Measurements from ENCODE around the gene MUC4.
A peak's percentile ranks its signal among the peaks of the same experiment; 100 is the strongest.
"Not testable (repeated sequence)": the region's sequence is repeated elsewhere in the genome, so short reads cannot be mapped to it uniquely, and the experiment has no call there.

Gene MUC4

DNA sequence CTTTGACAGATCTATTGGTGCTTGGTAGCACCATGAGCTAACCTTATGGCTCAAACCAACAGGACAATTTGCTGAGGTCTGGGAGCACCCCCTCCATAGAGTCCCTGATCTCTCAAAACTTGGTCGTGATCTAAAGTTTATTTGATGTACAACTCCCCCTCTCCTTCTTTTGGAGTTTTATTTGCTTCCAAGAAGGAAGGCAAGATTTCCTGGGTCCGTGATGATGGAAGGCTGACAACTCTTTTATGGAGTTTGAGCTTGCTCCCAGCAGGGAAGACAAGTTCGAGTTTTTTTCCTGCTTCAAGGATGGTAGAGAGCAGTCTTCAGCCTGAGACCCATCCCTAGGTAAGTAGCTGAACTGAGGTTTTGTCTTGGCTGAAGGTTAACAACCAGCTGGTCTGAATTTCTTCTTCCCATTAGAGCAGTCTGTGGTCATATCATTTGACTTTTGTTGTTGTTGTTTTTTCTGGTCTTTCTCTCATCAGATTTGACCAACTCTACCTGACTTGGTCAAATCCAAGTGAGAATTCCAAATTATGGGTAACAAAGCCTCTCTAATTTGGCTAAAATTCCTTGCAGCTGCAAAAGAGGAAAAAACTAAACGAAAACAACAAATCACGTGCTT, 93.8 kb downstream of the MUC4 start:
- no peak for DNase-seq (ENCODE audit: low spot score)

DNA sequence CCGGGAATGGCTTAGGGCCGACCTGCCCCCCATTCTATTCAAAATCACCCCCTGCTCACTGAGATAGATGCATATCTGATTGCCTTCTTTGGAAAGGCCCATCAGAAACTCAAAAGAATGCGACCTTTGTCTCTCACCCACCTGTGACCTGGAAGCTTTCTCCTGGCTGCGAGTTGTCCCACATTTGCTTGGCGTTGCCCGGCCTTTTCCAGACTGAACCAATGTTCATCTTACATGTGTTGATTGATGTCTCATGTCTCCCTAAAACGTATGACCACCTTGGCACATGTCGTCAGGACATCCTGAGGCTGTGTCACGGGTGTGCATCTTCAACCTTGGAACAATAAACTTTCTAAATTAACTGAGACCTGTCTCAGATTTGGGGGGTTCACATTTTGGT, 94.3 kb downstream of the MUC4 start:
- no peak for DNase-seq (ENCODE audit: low spot score)

DNA sequence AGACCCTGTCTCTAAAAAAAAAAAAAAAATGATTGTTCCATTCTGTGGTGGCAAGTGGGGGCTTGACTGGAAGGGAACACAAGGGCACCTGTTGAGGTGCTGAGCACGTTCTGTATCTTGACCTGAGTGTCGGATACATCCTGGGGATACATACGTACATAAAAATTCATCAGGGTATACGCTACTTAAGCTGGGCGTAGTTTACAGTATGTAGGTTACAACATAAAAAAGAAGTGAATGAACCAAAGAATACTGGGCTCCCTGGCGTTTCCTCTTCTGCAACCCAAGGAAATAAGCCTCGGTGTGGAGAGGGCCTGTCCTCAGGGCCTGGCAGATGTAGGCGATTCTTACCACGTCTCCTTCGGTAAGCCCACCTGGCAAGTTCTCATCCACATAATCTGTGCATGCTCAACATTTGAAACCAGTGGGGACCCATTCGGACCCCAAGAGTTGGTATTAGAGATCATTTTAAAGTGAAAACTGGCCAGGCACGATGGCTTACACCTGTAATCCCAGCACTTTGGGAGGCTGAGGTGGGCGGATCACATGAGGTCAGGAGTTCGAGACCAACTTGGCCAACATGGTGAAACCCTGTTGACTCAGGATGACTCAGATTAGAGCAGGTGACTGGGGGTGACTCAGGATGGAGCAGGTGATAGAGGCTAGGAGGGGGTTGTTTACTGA, 96.0 kb downstream of the MUC4 start:
- DNase-seq (ENCODE audit: low spot score), result peak; percentile 43

DNA sequence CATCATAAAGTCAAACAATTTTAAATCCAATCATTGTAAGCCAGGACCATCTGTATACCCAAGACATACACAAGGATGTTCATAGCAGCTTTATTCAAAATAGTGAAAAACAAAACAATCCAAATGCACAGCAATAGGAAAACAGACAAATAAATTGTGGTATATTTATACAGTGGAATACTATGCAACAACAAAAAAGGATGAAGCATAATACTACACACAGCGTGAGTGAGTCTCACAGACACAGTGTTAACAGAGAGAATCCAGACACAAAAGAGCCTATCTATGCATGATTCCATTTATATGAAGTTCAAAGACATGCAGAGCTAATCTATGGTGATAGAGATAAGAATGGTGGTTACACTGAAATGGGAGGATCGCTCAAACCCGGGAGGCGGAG, 96.6 kb downstream of the MUC4 start:
- no peak for DNase-seq (ENCODE audit: low spot score)

DNA sequence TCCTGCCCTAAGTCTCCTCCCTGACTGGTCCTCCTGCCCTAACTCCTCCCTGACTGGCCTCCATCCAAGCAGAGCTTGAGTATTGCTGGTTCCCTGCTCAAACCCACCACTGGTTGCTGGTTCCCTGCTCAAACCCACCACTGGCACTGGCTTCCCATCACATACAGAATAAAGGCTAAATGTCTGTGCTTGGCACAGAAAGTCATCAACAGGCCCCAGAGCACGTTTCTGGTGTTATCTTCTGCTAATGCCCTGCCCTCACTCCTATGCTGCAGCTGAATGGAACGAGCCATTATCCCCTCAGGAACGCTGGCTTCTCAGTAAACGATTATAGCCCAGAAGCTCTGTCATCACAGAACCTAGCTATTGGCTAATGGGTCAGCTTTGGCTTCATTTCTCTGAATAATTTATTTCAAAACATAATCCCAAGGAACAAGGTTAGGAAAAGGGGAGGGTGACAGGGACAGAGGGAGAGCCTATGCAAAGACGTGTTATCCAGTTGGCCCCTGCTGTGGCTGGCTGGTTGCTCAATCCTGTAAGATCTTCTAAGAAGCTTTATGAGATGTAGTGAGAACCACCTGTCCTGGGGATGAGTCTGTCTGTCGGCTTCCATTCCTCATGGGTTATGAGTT, 97.2 kb downstream of the MUC4 start:
- DNase-seq (ENCODE audit: low spot score), result no peak

DNA sequence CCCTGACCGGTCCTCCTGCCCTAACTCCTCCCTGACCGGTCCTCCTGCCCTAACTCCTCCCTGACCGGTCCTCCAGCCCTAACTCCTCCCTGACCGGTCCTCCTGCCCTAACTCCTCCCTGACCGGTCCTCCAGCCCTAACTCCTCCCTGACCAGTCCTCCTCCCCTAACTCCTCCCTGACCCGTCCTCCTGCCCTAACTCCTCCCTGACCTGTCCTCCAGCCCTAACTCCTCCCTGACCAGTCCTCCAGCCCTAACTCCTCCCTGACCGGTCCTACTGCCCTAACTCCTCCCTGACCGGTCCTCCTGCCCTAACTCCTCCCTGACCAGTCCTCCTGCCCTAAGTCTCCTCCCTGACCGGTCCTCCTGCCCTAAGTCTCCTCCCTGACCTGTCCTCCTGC, 98.6 kb downstream of the MUC4 start:
- DNase-seq (ENCODE audit: low spot score), result not testable (repeated sequence)

DNA sequence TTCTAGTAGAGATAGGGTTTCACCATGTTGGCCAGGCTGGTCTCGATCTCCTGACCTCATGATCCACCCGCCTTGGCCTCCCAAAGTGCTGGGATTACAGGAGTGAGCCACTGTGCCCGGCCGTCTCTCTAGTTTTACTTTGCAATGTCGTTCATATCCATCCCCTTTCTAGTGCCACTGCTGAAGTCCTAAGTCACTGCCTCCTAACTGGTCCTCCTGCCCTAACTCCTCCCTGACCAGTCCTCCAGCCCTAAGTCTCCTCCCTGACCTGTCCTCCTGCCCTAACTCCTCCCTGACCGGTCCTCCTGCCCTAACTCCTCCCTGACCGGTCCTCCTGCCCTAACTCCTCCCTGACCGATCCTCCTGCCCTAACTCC, 99.2 kb downstream of the MUC4 start:
- not testable (repeated sequence) for DNase-seq (ENCODE audit: low spot score)

DNA sequence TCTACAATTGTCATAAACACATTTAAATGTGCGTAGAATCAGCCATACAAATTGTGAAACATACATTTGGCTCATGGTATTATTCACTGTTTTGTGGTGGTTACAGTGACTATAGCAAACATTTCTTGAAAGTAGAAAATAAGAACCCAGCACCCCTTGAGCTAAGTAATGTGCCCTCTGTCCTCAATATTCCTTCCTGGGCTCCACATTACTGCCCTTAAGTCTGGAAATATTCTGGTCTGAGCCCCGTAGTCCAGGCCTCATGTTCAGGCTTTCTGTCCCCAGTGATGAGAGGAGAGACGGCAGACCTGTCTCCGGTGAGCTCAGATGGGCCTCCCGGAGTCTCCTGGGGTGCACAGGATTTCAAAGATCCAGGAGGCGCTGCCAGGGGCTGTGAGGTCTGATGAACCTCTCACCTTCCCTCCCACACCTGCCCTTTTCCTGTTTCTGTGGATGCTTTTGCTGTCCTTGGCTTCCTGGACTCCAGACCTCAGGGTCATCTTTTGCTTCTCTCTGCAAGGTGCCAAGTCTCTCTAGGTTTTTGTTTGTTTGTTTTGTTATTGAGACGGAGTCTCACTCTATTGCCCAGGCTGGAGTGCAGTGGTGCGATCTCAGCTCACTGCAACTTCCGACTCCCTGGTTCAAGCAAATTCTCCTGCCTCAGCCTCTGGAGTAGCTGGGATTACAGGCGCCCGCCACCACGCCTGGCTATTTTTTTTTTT, 99.8 kb downstream of the MUC4 start:
- no peak for DNase-seq (ENCODE audit: low spot score)

DNA sequence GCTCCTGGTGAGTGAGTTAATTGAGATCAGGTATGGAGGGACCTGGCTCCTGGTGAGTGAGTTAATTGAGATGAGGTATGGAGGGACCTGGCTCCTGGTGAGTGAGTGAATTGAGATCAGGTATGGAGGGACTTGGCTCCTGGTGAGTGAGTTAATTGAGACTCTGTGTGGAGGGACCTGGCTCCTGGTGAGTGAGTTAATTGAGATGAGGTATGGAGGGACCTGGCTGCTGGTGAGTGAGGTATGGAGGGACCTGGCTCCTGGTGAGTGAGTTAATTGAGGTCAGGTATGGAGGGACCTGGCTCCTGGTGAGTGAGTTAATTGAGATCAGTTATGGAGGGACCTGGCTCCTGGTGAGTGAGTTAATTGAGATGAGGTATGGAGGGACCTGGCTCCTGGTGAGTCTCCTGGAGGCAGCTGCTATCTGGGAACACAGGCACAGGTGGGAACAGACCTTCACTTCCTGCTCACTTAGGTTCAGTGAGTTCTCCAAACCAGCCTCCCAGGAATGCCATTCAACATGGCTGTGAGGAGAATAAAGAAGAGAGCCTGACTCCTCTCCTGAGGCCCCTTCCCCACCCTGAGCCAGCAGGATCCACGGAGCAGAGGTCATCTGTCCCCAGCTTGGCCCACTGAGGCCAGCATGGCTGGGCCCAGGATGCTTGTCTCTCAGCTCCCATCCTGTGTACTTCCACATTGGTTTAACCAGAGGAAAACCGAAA, 100.5 kb downstream of the MUC4 start:
- DNase-seq (ENCODE audit: low spot score), result not testable (repeated sequence)

DNA sequence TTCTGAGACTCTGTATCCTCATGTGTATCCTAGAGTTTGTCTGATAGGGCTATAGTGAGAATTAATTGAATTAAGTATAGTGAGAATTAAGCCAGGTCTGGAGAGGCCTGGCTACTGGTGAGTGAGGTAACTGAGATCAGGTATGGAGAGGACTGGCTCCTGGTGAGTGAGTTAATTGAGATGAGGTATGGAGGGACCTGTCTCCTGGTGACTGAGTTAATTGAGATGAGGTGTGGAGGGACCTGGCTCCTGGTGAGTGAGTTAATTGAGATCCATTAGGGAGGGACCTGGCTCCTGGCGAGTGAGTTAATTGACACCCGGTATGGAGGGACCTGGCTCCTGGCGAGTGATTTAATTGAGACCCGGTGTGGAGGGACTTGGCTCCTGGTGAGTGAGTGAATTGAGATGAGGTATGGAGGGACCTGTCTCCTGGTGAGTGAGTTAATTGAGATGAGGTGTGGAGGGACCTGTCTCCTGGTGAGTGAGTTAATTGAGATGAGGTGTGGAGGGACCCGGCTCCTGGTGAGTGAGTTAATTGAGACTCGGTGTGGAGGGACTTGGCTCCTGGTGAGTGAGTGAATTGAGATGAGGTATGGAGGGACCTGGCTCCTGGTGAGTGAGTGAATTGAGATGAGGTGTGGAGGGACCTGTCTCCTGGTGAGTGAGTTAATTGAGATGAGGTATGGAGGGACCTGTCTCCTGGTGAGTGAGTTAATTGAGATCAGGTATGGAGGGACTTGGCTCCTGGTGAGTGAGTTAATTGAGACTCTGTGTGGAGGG, 101.4 kb downstream of the MUC4 start:
- not testable (repeated sequence) for DNase-seq (ENCODE audit: low spot score)

DNA sequence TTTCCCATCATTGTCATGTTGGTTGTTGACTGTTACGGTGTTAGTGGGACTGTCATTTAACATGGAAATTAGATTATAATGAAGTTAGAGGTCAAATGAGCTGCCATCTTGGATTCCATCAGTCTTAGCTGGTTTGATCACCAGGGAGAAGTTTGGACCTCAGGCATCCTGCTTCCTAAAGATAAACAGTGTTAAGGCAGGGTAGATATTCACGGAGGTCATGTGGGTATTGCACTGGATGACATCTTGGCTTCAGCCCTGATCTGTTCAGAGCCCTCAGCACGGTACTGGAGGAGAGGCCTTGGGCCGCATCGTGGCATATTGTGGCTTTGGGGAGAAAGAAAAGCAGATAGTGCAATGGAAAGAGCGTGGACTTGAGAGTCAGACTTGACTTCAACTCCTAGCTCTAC, 102.0 kb downstream of the MUC4 start:
- no peak for DNase-seq (ENCODE audit: low spot score)

DNA sequence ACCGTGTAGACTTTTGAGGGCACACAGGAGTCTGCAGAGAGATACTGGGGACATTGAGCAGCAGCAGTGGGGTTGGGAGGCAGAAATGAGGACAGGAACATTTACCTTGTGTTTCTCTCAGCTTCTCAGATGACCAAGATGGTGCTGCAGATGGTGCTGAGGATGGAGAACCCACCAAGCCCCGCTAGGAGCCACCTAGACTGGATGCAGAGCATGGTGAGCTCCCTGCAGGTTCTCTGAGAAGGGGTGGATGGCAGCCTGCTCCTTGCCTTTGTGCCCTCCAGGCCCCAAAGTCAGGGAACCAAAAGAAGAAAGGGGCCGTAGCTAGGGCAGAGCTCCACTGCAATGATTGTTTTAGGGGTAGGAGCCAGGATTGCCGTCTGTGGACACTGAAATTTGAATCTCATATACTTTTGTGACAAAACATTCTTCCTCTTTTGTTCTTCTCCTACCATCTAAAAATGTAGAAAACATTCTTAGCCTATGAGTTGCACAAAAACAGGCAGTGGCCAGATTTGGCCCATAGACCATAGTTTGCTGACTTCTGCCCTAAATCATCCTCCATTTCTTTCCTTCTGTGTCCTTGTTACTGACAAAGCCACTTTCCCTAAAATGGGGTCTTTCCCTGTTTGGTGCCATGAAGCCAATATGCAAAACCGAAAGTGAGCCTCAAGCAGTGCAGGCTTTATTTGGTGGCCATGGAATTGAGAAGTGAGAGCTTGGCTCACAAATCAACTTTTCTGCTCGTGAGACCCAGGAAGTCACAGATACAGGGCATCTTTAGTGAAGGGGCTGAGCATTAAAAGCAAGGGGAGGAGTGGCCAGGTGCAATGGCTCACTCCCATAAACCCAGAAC, 102.9 kb downstream of the MUC4 start:
- DNase-seq (ENCODE audit: low spot score), result no peak

DNA sequence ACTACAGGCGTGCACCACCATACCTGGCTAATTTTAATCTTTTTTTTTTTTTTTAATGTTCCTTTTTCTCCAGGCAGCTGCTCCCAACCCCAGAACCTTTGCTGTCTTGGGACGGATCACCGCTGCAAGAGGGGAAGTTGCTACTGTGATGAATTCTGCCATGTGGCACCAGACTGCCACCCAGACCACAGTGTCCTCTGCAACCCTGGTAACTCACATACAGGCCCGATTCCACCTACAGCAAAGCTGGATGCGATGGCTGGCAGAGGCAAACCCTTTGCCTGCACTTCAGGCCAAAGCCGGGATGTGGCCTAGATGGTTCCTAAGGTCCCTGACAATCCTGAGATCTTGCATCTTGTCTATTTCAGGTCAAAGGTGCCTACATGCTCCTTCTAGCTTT, 103.7 kb downstream of the MUC4 start:
- no peak for DNase-seq (ENCODE audit: low spot score)

DNA sequence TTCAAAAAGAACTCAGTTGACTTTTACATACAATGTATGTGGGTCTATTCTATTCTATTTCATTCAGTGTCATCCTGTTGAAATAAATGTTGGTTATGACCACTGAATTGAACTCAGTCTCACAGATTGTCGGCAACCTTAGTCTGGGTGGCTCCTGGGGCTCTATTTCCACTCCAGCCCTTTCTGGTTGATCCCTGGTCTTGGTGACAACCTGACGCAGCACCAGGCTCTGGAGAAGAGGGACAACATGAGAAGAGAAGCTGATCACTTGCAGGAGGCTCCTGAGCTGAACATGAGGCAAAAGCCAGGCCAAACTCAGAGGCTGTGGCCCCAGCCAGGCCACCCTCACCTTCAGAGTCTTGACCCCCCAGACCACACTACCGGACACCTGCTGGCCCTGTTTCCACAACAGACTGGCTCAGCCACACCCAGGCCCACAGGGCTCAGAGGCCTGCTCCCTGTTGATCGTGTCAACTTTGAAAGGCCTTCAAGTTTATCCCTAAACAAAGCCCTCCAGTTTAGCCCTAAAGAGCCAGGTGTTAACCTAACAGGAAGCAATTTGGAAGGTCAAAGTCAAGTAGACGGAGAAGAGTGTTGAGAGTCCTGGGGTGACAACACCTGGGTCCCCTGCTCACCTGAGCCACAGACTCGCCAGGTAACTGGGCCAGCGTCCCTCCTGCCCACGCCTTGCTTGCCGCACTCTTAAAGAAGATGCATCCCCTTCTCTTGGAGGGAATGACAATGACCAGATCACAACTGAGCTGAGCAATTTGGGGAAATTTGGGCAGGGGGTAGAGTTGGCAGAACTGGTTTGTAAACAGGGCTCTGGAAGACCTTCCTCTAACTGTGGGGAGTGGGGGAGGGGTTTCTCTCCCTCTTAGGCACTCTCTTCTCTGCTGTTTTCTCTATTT, 106.4 kb downstream of the MUC4 start:
- no peak for DNase-seq (ENCODE audit: low spot score)

DNA sequence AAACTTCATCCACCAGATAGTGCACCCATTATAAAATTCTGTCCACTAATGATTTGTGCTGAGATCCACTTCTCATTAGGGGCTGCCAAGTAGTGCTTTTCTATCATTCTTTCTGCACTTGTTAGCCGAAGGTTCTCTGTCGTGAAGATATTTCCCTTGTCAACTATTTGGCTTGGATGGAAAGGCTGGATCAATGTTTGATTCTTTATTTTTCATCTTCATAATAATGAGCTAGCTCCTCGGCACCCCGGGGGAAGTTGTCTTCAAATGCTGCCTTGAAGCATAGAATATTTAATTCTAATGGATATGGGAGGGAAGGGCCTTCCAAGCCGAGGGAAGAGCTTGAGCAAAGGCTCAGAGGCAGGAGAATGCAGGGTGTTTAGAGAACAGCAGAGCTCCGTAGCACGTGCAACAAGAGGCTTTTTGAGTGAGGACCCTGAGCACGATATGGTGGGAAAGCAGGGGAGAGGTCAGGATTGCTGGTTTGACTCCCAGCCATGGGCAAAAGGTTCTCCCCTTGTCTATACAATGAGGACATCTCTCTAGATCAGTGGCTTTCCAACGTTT, 107.2 kb downstream of the MUC4 start:
- no peak for DNase-seq (ENCODE audit: low spot score)

DNA sequence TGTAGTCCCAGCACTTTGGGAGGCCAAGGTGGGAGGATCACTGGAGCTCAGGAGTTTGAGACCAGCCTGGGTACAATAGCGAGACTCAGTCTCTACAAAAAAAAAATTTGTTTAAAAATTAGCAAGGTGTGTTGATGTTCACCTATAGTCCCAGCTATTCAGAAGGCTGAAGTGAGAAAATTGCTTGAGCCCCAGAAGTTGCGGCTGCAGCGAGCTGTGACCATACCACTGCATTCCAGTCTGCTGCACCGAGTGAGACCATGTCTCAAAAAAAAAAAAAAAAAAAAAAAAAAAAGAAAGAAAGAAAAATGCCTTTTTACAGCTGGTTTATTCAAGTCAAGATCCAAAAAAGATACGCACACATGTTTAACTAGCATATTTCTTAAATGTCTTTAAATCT, 108.0 kb downstream of the MUC4 start:
- no peak for DNase-seq (ENCODE audit: low spot score)

DNA sequence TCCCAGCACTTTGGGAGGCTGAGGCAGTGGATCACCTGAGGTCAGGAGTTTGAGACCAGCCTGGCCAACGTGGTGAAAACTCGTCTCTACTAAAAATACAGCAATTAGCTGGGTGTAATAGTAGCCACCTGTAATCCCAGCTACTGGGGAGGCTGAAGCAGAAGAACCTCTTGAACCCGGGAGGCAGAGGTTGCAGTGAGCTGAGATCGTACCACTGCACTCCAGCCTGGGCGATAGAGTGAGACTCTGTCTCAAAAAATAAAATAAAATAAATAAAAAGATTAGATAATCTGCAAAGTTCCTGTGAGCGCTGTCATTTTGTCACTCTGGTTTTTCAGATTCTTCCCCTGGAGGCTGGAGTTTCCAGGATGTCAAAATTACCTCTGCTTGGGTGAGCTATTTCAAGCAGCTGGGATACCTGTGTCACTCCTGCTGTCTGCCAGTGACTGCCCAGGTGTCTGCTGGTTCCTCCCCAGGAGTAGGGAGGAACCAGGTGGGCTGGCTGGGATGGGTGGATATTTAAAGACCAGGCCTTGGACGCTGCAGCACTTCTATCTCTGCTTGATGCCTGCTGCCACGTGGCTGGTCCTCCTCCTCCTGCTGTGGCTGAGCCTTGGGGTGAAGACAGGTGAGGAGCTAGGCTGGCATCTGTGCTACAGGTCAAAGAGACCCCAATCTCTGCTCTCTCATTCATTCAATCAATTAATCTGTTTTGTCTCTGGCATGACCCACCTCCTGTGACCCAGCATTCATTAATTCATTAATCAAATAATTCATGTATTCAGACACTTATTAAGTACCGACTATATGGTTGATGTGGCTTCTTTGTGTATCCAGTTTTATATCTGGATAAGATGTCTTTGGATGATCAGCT, 110.5 kb downstream of the MUC4 start:
- DNase-seq (ENCODE audit: low spot score), result no peak

DNA sequence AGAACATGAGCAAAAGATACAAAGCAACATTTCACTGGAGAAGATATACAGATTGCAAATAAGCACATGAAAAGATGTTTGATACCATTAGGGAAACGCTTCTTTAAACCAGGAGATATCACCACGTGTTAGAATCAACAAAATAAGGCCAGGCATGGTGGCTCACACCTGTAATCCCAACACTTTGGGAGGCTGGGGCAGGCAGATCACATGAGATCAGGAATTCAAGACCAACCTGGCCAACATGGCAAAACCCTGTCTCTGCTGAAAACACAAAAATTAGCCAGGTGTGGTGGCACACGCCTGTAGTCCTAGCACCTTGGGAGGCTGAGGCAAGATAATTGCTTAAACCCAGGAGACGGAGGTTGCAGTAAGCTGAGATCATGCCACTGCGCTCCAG, 111.4 kb downstream of the MUC4 start:
- no peak for DNase-seq (ENCODE audit: low spot score)

Data from RKO (cell line).